ENCODE results near the gene ZNF468.
A peak's percentile ranks its signal among the peaks of the same experiment; 100 is the strongest.
"Not testable (repeated sequence)": the region's sequence is repeated elsewhere in the genome, so short reads cannot be mapped to it uniquely, and the experiment has no call there.

The ZNF468 gene

DNA sequence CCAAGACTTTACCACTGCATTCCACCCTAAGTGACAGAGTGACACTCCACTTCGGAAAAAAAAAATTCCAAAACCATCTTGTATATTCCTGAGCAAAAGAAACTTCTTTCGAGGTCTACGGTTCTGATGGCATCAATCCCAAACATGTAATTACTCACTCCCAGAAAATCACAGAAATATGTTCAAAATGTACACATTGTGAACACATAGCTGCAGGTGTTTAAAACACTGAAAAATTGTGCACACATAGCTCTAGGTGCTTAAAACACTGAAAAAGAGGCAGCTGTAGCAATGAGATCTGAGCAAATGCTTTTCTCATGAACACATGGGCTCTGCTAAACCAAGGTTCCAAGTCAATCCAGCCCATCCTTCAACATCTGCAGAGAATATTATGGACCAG is 14.0 kb upstream of the ZNF468 start:
- Histone ChIP-seq H3K27ac (no peak overlapping the region), H3K4me3 (ENCODE audit: low read depth, low read length) (no peak overlapping the region), H3K27me3 (replicated peaks) (no peaks in the 10 kb centered on the region), H3K36me3 (replicated peaks) (no peaks in the 10 kb centered on the region)
- no peak for TF ChIP-seq CTCF (IDR thresholded peaks at IDR 0.05; ENCODE audit: low read depth, low read length, missing control alignments)
- in situ Hi-C loops (cut with HindIII; ENCODE audit: low pct_ligation_motif_present, low sequenced_read_pairs) = no loop called here
- DNase-seq = no peak

DNA sequence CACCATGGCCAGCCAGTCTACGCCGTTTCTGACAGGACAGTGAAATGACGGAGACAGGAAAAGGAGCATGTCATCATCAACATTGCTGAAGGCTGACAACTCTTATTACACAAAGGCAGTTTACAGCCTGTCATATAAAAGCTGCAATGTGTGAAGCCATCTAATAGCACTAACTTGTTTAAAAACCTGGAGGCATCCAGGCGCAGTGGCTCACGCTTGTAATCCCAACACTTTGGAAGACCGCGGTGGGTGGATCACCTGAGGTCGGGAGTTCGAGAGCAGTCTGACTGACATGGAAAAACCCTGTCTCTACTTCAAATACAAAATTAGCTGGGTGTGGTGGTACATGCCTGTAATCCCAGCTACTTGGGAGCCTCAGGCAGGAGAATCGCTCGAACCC is 10.6 kb upstream of the ZNF468 start:
- DNase-seq; H3K27ac ChIP-seq; H3K4me3 ChIP-seq (ENCODE audit: low read depth, low read length); H3K36me3 ChIP-seq (replicated peaks); H3K27me3 ChIP-seq (replicated peaks); in situ Hi-C loops (cut with HindIII; ENCODE audit: low pct_ligation_motif_present, low sequenced_read_pairs): not testable (repeated sequence)

DNA sequence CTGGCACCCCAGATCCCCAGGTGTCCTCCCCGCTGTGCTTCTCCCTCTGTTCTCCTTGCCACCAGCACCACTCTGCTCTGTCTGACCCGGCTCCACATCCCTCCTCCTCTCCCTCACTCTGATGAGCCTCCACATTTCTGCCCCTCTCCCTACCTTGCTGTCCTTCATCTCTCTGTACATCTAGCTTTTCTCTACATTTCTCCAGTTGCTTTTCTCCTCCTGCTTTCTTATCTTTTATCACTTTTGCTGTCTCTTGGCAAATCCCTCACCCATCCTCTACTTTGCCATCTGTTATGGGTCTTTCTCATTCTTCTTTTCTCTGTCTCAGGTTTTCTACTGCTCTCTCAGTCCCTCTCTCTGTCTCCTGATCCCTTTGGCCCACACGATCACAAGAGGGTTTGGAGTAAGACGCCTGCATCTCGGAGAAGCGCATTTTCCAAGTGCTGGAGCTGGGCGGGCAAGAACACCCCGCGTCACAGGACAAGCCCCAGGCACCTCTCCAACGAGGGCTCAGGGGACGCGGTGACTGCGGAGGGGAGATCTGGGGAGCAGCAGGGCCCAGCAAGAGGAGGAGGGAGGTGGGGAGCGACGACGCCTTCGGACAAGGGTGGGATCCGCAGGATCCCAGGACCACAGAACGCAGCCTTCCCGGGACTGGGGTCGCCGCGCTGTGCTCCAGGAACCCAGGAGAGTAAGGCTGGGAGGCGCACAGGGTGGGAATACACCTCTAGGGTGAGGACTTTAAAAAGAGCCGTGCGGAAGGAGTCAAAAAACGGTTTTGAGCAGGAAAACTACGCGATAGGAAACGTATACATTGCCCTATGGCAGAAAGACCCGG is 660 bp downstream of the ZNF468 start:
- DNase-seq; H3K27me3 ChIP-seq (replicated peaks); H3K36me3 ChIP-seq (replicated peaks); in situ Hi-C loops (cut with HindIII; ENCODE audit: low pct_ligation_motif_present, low sequenced_read_pairs): not testable (repeated sequence)
- peak overlapping the region; percentile 68 for H3K27ac ChIP-seq
- H3K4me3 ChIP-seq (ENCODE audit: low read depth, low read length) = peak overlapping the region; percentile 63

- H3K27ac ChIP-seq; H3K27me3 ChIP-seq (replicated peaks); DNase-seq; H3K4me3 ChIP-seq (ENCODE audit: low read depth, low read length); in situ Hi-C loops (cut with HindIII; ENCODE audit: low pct_ligation_motif_present, low sequenced_read_pairs): not testable (repeated sequence)
- H3K36me3 ChIP-seq (replicated peaks) = peaks cover 59% of the 10 kb centered on the region
These were observed 10.1 kb downstream of the ZNF468 start for GRCh38 chr19:52847352-52847751.

DNA sequence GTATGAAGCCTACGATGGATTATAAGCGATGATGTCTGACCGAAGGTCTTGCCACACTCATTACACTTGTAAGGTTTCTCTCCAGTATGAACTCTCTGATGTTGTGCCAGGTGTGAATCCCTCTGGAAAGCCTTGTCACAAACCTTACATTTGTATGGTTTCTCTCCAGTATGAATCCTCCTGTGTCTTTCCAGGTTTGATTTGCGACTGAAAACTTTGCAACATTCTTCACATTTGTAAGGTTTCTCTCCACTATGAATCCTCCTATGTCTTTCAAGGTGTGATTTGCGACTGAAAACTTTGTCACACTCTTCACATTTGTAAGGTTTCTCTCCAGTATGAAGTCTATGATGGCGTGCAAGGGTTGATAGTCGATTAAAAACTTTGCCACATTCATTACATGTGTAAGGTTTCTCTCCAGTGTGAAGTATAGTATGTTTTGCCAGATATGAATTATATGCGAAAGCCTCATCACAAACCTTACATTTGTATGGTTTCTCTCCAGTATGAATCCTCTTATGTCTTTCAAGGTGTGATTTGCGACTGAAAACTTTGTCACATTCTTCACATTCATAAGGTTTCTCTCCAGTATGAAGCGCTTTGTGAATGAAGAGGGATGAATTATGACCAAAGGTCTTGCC is 16.5 kb downstream of the ZNF468 start:
- H3K27ac ChIP-seq; in situ Hi-C loops (cut with HindIII; ENCODE audit: low pct_ligation_motif_present, low sequenced_read_pairs); H3K4me3 ChIP-seq (ENCODE audit: low read depth, low read length); H3K27me3 ChIP-seq (replicated peaks); DNase-seq: not testable (repeated sequence)
- peaks cover 61% of the 10 kb centered on the region for H3K36me3 ChIP-seq (replicated peaks)

- DNase-seq; H3K27me3 ChIP-seq (replicated peaks); H3K36me3 ChIP-seq (replicated peaks); H3K4me3 ChIP-seq (ENCODE audit: low read depth, low read length); H3K27ac ChIP-seq; in situ Hi-C loops (cut with HindIII; ENCODE audit: low pct_ligation_motif_present, low sequenced_read_pairs): not testable (repeated sequence)
These were observed 23.1 kb downstream of the ZNF468 start for GRCh38 chr19:52834289-52834688.

- in situ Hi-C loops (cut with HindIII; ENCODE audit: low pct_ligation_motif_present, low sequenced_read_pairs) = not testable (repeated sequence)
These were observed 23.9 kb downstream of the ZNF468 start for GRCh38 chr19:52833541-52833940.

GRCh38 chr19:52829866-52830265 is 27.6 kb downstream of the ZNF468 start:
- H3K36me3 ChIP-seq (replicated peaks); H3K4me3 ChIP-seq (ENCODE audit: low read depth, low read length); H3K27me3 ChIP-seq (replicated peaks); in situ Hi-C loops (cut with HindIII; ENCODE audit: low pct_ligation_motif_present, low sequenced_read_pairs); DNase-seq; H3K27ac ChIP-seq: not testable (repeated sequence)

More at GRCh38 chr19:52833541-52833940, 23.9 kb downstream of the ZNF468 start:
- not testable (repeated sequence) for H3K4me3 ChIP-seq (ENCODE audit: low read depth, low read length); H3K27me3 ChIP-seq (replicated peaks); H3K36me3 ChIP-seq (replicated peaks); DNase-seq; H3K27ac ChIP-seq

- no peaks in the 10 kb centered on the region for H3K27me3 ChIP-seq (replicated peaks)
- H3K27ac ChIP-seq = no peak overlapping the region
- in situ Hi-C loops (cut with HindIII; ENCODE audit: low pct_ligation_motif_present, low sequenced_read_pairs) = no loop called here
- TF ChIP-seq CTCF (IDR thresholded peaks at IDR 0.05; ENCODE audit: low read depth, low read length, missing control alignments) = no peak
- H3K36me3 ChIP-seq (replicated peaks) = no peaks in the 10 kb centered on the region
- DNase-seq = no peak
- no peak overlapping the region for H3K4me3 ChIP-seq (ENCODE audit: low read depth, low read length)
These were observed 31.7 kb downstream of the ZNF468 start for GRCh38 chr19:52825765-52826164.

Measured in brain microvascular endothelial cell (primary cell).